HG03060 (cell line): ENCODE measurements around the gene B4GALT5.

ENCODE experiments used
- ATAC-seq: cut with Tn5 transposase; IDR thresholded peaks from one replicate; pipeline ENCODE4 v1.9.1; 2021; ENCODE audit warnings: low read depth, moderate number of reproducible peaks; ENCODE audit not compliant: unreplicated experiment

B4GALT5 gene

DNA sequence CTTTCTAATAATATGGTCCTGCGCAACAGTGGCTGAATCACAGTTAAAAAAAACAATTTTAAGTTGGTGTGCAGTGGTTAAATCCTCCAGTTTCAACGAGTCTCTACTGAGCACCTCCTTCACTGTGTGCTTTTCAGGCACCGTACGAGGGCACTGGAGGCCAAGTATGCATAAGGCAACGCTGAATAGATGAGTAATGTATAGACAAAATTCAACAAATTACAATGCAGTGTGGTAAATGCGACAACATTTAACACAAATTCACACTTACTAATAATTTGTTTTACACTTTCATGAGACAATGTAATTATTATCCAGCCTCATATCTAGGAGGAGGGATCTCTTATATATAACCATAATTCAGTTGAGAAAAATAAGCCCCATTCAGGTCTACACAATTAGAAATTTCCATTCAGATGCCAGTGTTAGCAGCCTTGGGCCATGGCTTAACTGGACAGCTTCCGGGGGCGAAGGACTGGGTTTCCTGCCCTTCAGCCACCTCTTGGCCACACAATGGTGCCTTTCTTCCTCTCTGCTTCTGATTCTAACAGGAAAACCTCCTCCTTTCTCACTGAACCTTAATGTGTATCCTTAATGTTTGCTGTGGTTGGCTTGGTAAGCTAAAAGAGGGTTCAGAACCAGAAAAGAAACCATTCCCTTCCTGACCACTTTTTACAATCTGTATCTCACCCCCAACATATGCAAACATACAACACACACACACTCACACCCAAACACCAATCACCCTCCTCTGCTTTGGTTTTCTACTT lies 51.9 kb downstream of the B4GALT5 start:
- ATAC-seq, result no peak

DNA sequence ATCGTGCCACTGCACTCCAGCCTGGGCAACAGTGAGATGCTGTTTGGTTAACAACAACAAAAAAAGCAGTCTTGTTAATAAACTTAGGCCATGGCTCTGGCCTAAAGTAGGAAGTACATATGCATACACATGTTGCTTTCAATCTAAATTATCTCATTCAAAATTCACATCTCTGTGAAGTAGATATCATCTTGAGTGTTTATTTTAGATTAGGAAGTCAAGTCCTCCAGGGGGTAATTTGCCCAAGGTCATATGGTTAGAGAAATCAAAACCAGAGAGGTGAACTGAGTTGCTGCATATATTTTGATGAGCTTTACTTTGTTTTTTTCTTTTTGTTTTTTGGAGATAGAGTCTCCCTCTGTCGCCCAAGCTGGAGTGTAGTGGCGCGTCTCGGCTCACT lies 52.8 kb downstream of the B4GALT5 start:
- ATAC-seq, result no peak

DNA sequence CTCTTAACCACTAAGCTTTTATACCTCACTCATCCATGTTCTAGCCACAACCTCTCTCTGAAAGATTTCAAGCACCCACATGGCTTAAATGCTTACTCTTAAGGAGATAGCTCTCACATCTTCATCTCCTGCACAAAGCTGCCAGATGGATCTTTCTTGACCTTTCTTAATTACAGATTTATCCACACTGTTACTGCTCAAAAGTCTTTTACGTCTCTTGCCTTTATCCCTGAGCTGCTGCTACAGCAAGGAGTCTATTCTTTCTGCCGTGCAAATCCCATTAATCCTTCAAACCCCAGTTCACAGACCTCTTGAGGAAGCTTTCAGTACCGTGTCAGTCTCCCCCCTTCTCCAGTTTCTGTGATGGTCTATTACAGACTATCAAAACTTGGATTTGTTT lies 54.6 kb downstream of the B4GALT5 start:
- no peak for ATAC-seq

DNA sequence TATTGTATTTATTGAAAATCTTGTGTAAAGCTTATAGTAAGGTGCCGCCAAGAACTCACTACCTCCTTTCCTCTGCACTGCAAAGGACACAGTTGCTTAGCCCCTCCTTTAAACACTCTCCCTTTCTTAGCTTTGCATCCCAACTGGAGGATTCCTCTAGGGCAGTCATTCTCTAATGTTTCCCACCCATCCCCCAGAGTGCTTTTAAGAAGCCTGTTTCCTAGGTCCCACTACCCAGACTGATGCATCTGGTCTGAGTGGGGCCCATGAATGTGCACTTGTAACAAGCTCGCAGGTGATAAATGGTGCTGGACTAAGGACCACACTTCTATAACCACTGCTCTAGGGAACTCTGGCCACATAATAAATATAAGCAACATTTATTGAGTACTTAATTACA lies 55.2 kb downstream of the B4GALT5 start:
- ATAC-seq, result no peak

DNA sequence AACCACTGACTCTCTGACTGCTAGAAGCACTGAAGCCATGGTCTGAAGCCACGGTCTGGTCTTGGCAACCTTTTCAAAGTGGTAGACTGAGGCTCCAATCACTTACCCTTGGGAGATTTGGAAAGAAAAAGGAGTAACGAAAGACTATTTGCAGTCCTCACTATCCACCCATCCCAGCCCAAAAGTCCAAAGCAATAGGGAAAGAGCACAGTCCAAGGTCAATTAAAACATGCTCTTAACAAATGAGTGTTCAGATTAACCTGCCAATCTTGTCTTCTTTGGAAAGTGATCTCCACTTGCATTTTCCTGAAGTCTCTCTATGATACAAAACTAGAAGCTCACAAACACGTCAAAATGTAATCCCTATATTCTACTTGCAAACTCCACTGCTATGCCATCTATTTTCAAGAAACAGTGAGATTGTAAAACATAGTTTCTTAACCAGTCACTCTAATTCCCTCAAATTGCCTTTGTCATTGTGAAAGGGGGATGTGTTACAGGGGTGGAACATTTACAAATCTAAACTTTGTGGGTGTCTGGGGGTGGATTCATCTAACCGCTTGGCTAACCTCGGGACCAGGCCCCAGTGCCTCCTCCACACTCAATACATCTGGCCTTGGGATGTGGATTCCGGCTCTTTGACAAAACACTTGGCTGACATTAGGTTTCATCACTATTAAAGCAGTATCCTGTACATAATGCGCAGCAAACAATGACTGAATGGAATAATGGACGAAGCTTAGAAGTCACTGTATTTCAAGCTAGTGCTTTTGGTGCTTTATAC lies 56.4 kb downstream of the B4GALT5 start:
- no peak for ATAC-seq

DNA sequence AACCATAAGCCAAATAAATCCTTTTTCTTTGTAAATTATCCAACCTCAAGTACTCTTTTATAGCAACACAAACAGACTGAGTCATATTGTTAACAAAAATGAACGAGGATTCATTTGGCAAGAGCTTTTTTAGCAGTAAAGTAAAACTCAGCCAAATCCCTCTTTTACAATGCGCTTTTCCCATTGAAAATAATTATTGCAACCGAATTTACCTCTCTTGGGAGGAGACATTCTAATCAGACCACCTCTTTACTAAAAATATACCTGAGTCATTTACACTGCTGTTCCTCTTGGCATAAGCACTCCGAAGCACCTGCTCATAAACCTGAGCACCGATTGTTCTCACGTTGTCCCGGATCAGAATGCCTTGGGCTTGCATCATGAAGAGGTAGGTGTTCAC lies 57.4 kb downstream of the B4GALT5 start:
- no peak for ATAC-seq

DNA sequence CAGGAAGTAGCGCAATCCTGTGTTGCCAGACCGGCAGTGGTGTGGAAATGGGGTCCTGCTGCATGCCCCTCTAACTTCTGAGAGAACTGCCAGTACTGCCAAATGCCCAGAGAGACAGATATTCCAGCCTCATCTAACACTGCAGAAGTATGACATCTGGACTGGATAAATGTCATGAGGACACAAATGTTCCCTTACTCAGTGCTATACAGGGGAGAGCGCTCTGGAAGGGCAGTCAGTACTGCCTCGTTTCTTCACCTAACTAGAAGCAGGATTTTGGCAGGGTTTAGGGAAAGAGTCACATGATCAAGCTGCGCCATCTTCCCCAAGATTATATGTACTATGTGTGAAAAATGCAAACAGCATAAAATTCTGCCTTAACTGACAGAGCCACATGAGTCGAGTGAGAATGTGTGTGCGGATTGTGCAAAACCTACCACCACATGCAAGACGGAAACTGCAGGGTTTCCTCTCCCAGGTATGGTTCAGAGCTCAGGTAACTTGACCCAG lies 59.7 kb downstream of the B4GALT5 start:
- ATAC-seq, result no peak

DNA sequence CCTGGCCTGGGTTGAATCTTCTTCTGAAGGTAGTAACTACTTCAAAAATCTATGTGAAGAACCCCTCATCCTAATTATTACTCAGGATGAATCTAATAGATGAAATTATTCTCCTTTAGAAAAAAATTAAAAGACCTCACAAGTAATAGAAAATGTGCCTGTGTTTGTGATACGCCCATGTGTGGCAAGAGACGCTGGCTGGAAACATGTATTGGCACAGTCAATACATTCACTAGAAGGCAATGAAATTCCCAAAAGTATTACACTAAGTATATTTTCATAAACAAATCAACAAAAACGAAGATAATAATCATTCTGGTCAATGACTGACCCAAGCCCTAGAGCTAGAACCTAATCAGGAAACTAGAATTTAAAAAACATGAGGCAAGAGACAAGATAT lies 64.0 kb downstream of the B4GALT5 start:
- no peak for ATAC-seq

DNA sequence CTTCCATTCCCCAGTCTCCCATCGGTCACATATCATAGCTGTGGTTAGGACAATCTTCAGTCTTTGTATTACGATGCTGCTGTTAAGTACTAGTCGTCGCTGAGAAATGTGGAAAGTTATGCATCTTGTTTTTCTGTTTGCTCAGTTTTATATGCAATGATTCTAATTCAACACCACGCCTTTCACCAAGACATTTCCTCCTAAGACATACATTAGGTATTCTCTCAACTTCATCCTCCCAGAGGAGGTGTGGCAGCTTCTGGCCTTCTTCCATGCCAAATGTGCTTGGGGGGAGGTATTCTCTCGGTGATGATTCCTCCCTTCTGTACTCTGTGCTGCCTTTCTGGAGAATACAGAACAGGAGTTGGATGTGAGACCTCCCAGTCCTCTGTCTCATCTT lies 66.1 kb downstream of the B4GALT5 start:
- ATAC-seq, result no peak

DNA sequence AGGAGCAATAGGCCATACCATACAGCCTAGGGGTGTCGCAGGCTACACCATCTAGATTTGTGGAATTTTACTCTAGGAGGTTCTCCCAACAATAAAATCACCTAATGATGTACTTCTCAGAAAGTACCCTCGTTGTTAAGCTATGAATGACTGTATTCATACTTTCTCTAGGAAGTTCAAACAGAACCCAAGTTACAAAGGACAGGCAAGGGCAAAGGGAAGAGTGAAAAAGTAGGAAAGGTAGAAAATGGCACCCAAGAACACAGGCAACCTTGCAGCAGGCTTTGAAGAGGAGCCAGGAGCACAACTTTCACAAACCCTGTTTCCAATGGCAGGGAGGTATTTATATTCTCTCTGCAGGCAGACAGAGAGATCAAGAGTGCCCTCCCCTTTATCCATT lies 67.2 kb downstream of the B4GALT5 start:
- no peak for ATAC-seq

DNA sequence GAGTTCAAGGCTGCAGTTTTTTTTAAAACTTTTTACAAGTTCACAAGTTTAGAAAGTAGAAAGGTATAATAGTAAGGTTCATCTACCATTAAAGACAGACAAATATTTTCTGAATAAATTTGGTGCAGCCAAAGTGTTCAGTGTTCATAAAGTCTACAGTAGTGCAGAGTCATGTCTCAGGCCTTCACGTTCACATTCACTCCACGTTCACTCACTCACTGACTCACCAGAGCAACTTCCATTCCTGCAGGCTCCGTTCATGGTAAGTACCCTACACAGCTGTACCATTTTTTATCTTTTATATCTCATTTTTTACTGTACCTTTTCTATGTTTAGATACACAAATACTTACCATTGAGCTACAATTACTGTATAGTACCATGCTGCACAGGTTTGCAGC lies 67.6 kb downstream of the B4GALT5 start:
- no peak for ATAC-seq

DNA sequence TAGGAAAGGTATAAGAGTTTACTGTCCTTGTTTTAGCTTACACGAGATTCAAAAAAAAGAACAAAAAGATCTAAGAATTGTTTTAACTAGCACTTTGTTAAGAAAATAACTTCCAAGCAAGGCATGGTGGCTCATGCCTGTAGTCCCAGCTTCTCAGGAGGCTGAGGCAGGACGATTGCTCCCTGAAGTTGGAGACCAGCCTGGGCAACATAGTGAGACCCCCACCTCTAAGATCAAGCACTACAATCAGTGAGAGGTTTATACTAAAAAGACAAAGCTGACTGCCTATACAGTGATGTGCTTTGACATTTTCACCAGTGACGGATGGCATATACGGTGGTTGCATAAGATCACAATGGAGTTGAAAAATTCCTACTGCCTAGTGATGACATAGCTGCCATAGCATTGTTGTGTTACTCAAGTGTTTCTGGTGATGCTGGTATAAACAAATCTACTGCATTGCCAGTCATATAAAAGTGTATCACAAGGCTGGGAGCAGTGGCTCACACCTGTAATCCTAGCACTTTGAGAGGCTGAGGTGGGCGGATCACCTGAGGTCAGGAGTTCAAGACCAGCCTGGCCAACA lies 68.6 kb downstream of the B4GALT5 start:
- ATAC-seq, result no peak

DNA sequence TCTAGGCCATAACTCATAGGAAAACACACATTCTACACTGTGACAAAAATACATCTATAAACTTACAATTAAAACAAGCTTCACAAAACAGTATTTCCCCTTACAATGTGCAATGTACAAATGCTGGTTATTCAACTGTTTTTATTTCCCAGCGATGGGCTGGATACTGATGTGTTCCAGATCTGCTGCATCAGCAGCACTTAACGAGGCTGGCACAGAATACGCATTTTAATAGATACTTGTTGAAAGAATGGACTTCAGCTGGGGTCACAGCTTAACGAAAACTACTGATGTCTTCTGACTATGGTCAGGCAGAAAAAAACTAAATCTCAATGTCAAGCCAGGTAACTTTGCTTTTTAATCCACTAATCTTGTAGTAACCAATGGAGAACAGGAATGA lies 70.9 kb downstream of the B4GALT5 start:
- ATAC-seq, result no peak

DNA sequence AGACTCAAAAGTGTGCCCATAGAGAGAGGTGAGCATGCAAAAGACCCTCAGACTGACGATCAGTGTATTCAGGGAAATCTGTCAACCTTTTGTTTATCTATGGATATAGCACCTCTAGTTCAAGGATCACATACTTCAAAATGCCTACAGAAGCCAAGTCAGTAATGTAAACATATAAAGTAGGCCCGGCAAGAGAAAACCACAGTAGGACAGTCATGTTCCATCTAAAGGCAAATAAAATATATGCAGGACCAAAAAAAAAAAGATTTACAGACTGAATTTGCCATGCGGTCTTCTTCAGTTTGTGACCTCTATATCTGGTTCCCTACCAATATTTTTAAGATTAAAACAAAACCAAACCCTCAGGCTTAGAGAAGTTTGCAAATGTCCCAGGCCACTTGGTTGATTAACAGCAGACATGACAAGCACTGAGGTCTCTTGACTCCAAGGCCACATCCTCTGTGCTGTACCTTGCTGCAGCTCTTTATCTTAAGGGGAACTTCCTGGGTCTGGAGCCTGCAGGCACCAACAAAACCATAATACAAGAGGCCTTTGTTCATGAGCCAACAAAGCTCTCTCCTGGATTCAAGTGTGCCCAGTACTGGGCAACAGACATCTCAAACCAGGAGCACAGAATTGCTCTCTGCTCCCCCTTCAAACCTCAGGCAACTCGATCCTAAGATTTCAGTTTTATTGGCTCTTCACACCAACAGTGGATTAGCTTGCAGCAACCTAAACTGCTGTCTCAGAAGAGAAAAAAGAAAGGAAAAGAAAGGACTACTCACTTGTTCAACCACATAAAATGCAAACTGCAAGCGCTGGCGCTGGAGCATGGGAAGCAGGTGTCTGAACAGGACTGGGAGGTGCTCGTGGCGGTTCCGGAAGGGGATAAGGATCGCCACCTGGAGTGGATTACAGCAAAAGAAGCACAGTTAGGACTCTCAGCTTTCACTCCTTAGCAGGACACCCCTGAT lies 71.7 kb downstream of the B4GALT5 start:
- ATAC-seq, result no peak

DNA sequence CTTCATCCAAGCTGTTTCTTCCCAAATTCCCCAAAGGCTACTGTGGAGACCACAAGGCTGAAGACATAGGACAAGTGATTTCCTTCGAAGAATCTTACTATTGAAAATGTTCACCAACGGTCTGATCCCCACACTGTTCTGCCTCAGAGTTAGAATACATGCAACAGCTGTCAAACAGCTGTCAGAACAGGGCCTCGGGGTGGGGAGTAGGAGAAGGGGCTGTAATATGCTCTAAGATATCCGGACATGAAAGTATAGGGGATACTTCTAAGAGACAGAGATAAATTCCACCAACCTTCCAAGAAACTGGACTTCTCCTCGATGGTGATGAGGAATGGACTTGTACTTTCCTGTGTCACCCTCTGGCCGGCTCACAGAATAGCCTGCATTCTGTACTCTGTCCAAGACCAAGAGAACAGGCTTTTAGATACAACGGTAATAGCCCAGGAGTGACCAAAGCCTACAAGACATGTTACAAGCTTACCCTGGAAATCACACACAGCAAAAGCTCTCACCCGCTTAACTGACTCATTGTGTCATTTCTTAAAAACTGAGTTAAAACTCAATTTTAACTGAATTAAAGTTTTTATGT lies 76.5 kb downstream of the B4GALT5 start:
- ATAC-seq, result no peak

DNA sequence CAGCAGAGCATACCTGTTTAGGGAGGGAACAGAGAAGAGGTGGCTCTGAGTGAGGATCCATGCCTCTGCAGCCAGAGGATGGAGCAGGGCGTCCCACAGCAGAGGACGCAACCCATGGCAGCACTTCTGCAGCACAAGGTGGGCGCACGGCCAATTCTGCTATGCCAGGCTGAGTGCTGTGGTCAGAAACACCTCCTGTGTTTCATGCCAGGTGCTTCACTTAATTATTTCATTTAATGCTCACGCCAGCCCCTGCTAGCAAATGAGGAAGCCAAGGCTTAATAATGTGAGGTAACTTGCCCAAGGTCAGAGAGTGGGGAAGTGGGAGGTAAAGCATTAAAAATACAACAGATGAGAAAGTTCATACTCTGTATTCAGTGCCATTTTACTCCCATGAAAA lies 77.2 kb downstream of the B4GALT5 start:
- ATAC-seq, result no peak

DNA sequence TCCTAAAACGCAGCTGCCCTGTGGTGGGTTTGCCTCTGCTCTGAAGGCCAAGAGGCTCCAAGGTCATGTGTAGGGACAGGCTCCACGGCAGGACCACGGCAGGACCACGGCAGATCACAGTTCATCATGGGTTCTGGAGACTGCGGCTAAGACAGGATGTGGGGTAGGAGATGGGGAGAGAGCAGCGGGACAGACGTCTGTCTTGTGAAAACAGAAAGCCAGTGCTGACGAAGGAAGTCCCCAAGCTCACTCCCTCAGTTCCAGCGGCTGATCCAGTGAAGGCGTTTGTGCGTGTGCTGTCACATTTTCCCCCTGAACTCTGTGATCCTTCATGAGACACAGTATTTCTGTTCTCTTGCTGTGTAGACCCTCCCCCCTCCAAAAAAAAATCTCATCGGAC lies 77.8 kb downstream of the B4GALT5 start:
- ATAC-seq, result no peak

DNA sequence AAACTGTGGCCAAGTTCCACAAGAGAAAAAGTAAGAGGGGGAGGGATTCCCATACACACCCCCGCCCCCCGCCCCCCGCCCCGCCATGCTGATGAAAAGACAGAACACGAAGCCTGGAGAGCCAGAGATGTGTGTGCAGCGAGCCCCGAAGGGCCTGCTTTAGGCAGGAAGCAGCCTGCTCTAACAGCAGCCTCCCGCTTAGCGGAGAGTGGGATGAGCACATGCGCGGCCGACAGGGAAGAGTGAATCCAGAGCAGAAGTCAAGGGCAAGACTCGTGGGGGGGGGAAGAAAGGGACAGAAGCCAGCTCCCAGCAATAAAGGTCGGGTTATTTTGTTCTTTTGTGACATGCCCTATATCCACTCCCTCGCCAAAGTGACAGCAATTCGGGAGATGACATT lies 78.5 kb downstream of the B4GALT5 start:
- ATAC-seq, result no peak

DNA sequence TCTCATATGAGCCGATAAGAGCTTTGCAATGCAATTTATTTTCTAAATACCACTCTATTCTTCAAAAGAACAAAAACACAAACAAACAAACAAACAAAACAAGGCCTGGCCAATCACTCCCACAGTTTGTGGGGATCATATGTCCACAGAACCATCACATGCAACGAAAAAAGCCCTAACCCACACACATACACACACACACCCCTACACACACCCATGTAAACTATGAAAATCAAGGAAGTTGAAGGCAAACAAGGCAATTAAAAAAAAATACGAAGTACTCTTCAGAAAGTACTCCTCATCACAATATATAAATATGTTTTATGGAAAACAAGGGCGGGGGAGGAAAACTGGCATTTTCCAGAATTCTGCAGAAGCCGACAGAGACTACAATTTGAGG lies 79.6 kb downstream of the B4GALT5 start:
- ATAC-seq, result no peak

DNA sequence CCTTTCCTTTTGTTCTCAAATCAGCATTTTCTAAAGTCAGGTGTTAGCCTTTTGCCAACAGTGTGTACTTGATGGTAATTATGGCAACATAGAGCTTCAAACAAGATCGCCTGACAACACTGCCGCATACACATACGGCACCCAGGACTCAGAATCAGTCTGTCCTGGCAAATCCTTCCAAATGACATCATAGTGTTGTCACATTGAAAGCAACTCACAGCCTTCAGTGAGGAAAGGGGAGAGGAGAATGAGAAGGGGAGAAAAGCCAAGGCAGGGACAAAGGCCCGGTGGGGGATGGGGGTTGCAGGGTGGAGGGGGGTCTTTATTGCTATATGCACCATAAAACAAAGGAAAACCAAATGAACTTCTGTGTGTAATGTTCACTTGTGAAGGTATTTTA lies 80.0 kb downstream of the B4GALT5 start:
- no peak for ATAC-seq
